ENCODE measurements around the gene C10orf67. TPM values are rescaled to one million over a fixed set of nuclear protein-coding genes. Genes with fewer than 3 reads are reported as not detected.

The C10orf67 gene
- total and polyA plus RNA-seq, 2 of the 8 experiments (the other 6 are each of a cell fraction or from before 2014, with no cell fraction given) = 0.05 to 0.11 TPM

GRCh38 chr10:23270531-23270930 is 74.1 kb downstream of the C10orf67 start:
- no peak overlapping the region for H3K4me3 ChIP-seq (ENCODE audit: extremely low read depth in 1 of 4, insufficient read depth in 2 of 4, low read depth in 3 of 4, low read length in 4 of 4)
- ChIA-PET CTCF (ENCODE audit: partially characterized antibody) (no interaction called here), POLR2A (ENCODE audit: partially characterized antibody) (no interaction called here)
- no peak overlapping the region for H2BK5ac ChIP-seq (ENCODE audit: low read depth, low read length)
- no peak overlapping the region for H2BK12ac ChIP-seq (ENCODE audit: low read depth, low read length)
- H3K18ac ChIP-seq (ENCODE audit: extremely low read depth, low read length) = no peak overlapping the region
- H3K56ac ChIP-seq (replicated peaks; ENCODE audit: insufficient read length, low read depth, low read length) = no peak overlapping the region
- no peak overlapping the region for H2AK5ac ChIP-seq (ENCODE audit: low read depth, low read length)
- no peak overlapping the region for H2AFZ ChIP-seq (ENCODE audit: low read length)
- 89% methylated on average over 3 of the region's 3 CpGs; no CpG with 5 or more reads in 1 of the 2 experiments for WGBS, 2 experiments (ENCODE audit: extremely low coverage in 1 of 2, insufficient coverage in 1 of 2, insufficient read length in 1 of 2, insufficient replicate concordance in 2 of 2, low coverage in 1 of 2, low lambda C conversion rate in 2 of 2, missing lambda C conversion rate in 1 of 2)
- no peak for DNase-seq (ENCODE audit: low read depth in 1 of 2, low spot score in 2 of 2)
- H3K4ac ChIP-seq (replicated peaks; ENCODE audit: insufficient read length, low read depth, low read length) = no peak overlapping the region
- H3K4me2 ChIP-seq (ENCODE audit: insufficient read depth in 1 of 2, low read depth in 2 of 2, low read length in 2 of 2) = no peak overlapping the region
- H3K23me2 ChIP-seq (ENCODE audit: low read depth, low read length) = no peaks in the 10 kb centered on the region
- H4K8ac ChIP-seq (ENCODE audit: extremely low read depth, insufficient read depth, low read length) = no peak overlapping the region
- H3K9ac ChIP-seq (replicated peaks in 1 of 4; ENCODE audit: extremely low read depth in 1 of 4, low read depth in 3 of 4, low read length in 3 of 4) = no peak overlapping the region
- no peak for FAIRE-seq
- H4K20me1 ChIP-seq (replicated peaks in 1 of 2; ENCODE audit: control insufficient read depth in 1 of 2, insufficient read depth in 2 of 2, low read length in 2 of 2) = no peaks in the 10 kb centered on the region
- no peak overlapping the region for H2BK15ac ChIP-seq (ENCODE audit: low read length)
- H4K5ac ChIP-seq (ENCODE audit: insufficient read length, low read depth, low read length) = no peak overlapping the region
- no peaks in the 10 kb centered on the region for H3K79me2 ChIP-seq (ENCODE audit: control insufficient read depth in 1 of 2, insufficient read depth in 2 of 2, low read length in 2 of 2)
- peaks cover 8 to 13% of the 10 kb centered on the region in 2 experiments; a peak in 3 of 4 replicates for H3K9me3 ChIP-seq (ENCODE audit: insufficient read depth in 2 of 2, low read depth in 1 of 2, low read length in 1 of 2)
- no peaks in the 10 kb centered on the region for H3K36me3 ChIP-seq (ENCODE audit: control insufficient read depth in 2 of 4, insufficient read depth in 4 of 4, low read length in 3 of 4)
- no peaks in the 10 kb centered on the region for H3K79me1 ChIP-seq (ENCODE audit: low read depth, low read length)
- H3K14ac ChIP-seq (ENCODE audit: insufficient read length) = no peak overlapping the region
- no peak overlapping the region for H2BK20ac ChIP-seq (ENCODE audit: low read length)
- H3K27ac ChIP-seq (ENCODE audit: low read depth, low read length) = no peak overlapping the region
- no peak overlapping the region for H3K23ac ChIP-seq (ENCODE audit: insufficient read length)
- no peaks in the 10 kb centered on the region for H3K4me1 ChIP-seq (replicated peaks in 1 of 4; ENCODE audit: control insufficient read depth in 3 of 4, insufficient read depth in 4 of 4, low read length in 3 of 4)
- no peak overlapping the region for H4K91ac ChIP-seq (replicated peaks; ENCODE audit: insufficient read length, low read length)
- no peak overlapping the region for H2BK120ac ChIP-seq (replicated peaks; ENCODE audit: low read depth, low read length)
- no peaks in the 10 kb centered on the region for H3K27me3 ChIP-seq (replicated peaks in 1 of 4; ENCODE audit: control insufficient read depth in 3 of 4, extremely low read depth in 1 of 4, insufficient read depth in 3 of 4, low read length in 3 of 4)
- TF ChIP-seq, protein P1, sequence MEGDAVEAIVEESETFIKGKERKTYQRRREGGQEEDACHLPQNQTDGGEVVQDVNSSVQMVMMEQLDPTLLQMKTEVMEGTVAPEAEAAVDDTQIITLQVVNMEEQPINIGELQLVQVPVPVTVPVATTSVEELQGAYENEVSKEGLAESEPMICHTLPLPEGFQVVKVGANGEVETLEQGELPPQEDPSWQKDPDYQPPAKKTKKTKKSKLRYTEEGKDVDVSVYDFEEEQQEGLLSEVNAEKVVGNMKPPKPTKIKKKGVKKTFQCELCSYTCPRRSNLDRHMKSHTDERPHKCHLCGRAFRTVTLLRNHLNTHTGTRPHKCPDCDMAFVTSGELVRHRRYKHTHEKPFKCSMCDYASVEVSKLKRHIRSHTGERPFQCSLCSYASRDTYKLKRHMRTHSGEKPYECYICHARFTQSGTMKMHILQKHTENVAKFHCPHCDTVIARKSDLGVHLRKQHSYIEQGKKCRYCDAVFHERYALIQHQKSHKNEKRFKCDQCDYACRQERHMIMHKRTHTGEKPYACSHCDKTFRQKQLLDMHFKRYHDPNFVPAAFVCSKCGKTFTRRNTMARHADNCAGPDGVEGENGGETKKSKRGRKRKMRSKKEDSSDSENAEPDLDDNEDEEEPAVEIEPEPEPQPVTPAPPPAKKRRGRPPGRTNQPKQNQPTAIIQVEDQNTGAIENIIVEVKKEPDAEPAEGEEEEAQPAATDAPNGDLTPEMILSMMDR (IDR thresholded peaks at IDR 0.05; ENCODE audit: control extremely low read depth in 1 of 3, insufficient read depth in 1 of 3, low read depth in 1 of 3, low read length in 3 of 3) = no peak
- TF ChIP-seq E2F6 (IDR thresholded peaks at IDR 0.05) (no peak), HDAC6 (IDR thresholded peaks at IDR 0.05; ENCODE audit: low read depth, low read length) (no peak), SIN3A (conservative IDR thresholded peaks at IDR 0.05 in 1 of 2, IDR thresholded peaks at IDR 0.05 in 1 of 2; ENCODE audit: low read depth in 1 of 2, low read length in 2 of 2) (no peak), TBP (IDR thresholded peaks at IDR 0.05; ENCODE audit: low read depth, low read length) (no peak), TAF1 (IDR thresholded peaks at IDR 0.05; ENCODE audit: low read depth, low read length) (no peak), USF2 (IDR thresholded peaks at IDR 0.05; ENCODE audit: low read length) (no peak), CBX8 (IDR thresholded peaks at IDR 0.05; ENCODE audit: borderline replicate concordance, low read depth, low read length) (no peak)
- TF ChIP-seq, protein P2, sequence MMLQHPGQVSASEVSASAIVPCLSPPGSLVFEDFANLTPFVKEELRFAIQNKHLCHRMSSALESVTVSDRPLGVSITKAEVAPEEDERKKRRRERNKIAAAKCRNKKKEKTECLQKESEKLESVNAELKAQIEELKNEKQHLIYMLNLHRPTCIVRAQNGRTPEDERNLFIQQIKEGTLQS (IDR thresholded peaks at IDR 0.05; ENCODE audit: insufficient read depth, low read depth, low read length) = no peak

Data from H1 (cell line).